GM19468 (cell line): ENCODE measurements around the gene RNFT2.

Source experiments
- ATAC-seq: cut with Tn5 transposase; IDR thresholded peaks from one replicate; pipeline ENCODE4 v1.9.1; 2021; ENCODE audit warnings: mild to moderate bottlenecking, moderate library complexity, moderate number of reproducible peaks; ENCODE audit not compliant: unreplicated experiment; ENCODE audit errors: extremely low read depth

Gene RNFT2

DNA sequence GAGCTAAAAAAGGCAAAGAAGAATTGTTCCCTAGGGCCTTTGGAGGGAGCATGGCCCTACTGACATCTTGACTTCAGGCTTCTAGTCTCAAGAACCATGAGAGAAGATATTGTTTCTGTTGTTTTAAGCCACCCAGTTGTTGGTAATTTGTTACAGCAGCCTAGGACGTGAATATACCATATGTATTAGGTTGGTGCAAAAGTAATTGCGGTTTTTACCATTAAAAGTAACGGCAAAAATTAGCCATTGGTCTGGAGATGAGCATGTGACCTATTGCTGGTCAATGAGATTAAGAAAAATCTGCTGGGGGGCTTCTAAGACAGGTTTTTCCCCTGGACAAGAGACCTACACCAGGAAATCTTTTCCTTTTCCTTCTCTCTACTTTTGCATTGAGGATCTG, 152.9 kb downstream of the RNFT2 start:
- ATAC-seq, result no peak

GRCh38 chr12:116892349-116893140, 154.4 kb downstream of the RNFT2 start:
- no peak for ATAC-seq

GRCh38 chr12:116894913-116895312, 156.8 kb downstream of the RNFT2 start:
- ATAC-seq, result no peak

- no peak for ATAC-seq
Observed at GRCh38 chr12:116896411-116896924, 158.4 kb downstream of the RNFT2 start.

- ATAC-seq, result no peak
Observed at GRCh38 chr12:116897476-116897875, 159.4 kb downstream of the RNFT2 start.

GRCh38 chr12:116898669-116899068, 160.6 kb downstream of the RNFT2 start:
- no peak for ATAC-seq

DNA sequence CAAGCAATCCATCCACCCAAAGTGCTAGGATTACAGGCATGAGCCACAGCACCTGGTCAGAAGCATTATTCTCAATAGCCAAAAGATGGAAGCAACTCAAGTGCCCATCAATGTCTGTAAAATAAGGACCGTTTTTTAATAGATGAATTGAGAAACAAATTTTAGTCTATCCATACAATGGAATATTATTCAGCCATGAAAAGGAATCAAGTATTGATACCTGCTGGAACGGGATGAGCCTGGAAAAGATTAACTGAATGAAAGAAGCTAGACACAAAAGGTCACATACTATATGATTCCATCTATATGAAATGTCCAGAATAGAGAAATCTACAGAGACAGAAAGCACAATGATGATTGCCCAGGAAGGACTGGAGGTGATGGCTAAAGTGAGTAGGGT, 163.5 kb downstream of the RNFT2 start:
- ATAC-seq, result no peak
